Mucosa of stomach (tissue), 1 donor: ENCODE data around the gene MRPL38.
"Not testable (repeated sequence)": the region's sequence is repeated elsewhere in the genome, so short reads cannot be mapped to it uniquely, and the experiment has no call there.

Source experiments
- H3K27me3 ChIP-seq: one replicate; pipeline ENCODE4 v1.7.0; 2013; ENCODE audit warnings: mild to moderate bottlenecking, low read length; ENCODE audit not compliant: control insufficient read depth, insufficient read depth
- H3K36me3 ChIP-seq: one replicate; pipeline ENCODE4 v1.7.0; 2013; ENCODE audit warnings: low read length; ENCODE audit not compliant: control insufficient read depth, insufficient read depth
- H3K4me1 ChIP-seq: one replicate; pipeline ENCODE4 v1.7.0; 2013; ENCODE audit warnings: mild to moderate bottlenecking, low read length; ENCODE audit not compliant: control insufficient read depth, insufficient read depth
- H3K4me3 ChIP-seq: one replicate; pipeline ENCODE4 v1.7.0; 2013; ENCODE audit warnings: low read length
- H3K9ac ChIP-seq: one replicate; pipeline ENCODE4 v1.7.0; 2013; ENCODE audit warnings: mild to moderate bottlenecking, low read length, moderate library complexity
- H3K9me3 ChIP-seq: one replicate; pipeline ENCODE4 v1.7.0; 2013; ENCODE audit warnings: mild to moderate bottlenecking, low read length, moderate library complexity; ENCODE audit not compliant: control insufficient read depth
- donor health status: Pancreatic carcinoma.

MRPL38 gene

DNA sequence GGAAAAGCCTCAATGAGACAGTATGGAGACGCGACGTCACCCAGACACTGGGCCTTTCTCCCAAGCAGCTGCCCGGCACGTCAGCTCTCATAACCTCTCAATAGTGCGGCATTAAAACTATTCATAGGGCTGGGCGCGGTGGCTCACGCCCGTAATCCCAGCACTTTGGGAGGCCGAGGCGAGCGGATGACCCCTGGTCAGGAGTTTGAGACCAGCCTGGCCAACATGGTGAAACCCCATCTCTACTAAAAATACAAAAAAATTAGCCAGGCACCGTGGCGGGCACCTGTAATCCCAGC, 53.0 kb downstream of the MRPL38 start:
- peaks cover 37% of the 10 kb centered on the region for H3K4me1 ChIP-seq
- H3K9ac ChIP-seq, H3K27me3 ChIP-seq: not testable (repeated sequence)

DNA sequence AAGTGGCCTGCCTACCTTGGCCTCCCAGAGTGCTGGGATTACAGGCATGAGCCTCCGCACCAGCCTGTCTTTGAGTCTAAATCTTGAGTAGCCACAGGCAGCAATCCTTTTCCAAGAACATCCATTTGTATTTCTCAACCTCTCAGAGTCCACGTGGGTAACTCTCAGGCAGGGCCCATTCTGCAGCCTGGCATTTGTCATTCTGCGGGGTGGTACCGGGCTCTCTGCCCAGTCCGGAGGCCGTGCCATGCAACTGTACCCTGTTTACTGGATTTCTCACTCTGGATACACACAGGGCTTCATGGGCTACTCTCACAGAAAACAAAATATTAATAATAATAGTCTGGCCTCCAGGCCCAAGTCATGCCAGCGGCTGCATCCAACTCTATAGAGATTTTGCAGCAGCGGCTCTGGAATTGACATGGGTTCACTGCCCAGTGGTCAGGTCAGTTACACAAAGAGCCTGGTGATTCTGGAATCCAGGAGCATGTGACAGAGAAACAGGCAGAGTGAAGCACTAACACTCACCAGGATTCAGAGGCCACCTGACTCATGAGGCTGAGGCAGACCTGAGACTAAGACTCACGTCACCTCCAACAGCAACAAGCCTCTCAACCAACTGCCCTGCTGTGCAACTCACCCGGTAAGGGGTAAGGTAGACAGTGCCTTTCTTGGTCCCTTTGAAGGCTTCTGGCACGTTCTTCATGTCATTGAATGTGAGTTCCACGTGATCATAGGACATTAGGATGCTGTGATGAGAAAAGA, 53.6 kb downstream of the MRPL38 start:
- H3K9me3 ChIP-seq = no peaks in the 10 kb centered on the region
- no peaks in the 10 kb centered on the region for H3K27me3 ChIP-seq
- H3K4me3 ChIP-seq = no peak overlapping the region
- peaks cover 40% of the 10 kb centered on the region for H3K4me1 ChIP-seq
- H3K9ac ChIP-seq = no peak overlapping the region
- H3K36me3 ChIP-seq = peaks cover 39% of the 10 kb centered on the region

More for the DNA sequence above, 53.0 kb downstream of the MRPL38 start:
- H3K36me3 ChIP-seq = peaks cover 38% of the 10 kb centered on the region
- not testable (repeated sequence) for H3K9me3 ChIP-seq, H3K4me3 ChIP-seq

GRCh38 chr17:75849724-75850123, 55.0 kb downstream of the MRPL38 start:
- no peak overlapping the region for H3K9ac ChIP-seq
- H3K9me3 ChIP-seq = no peaks in the 10 kb centered on the region
- no peak overlapping the region for H3K4me3 ChIP-seq
- peaks cover 53% of the 10 kb centered on the region for H3K4me1 ChIP-seq
- H3K27me3 ChIP-seq = no peaks in the 10 kb centered on the region
- peaks cover 39% of the 10 kb centered on the region for H3K36me3 ChIP-seq

GRCh38 chr17:75849279-75849646, 55.4 kb downstream of the MRPL38 start:
- Histone ChIP-seq H3K4me3 (no peak overlapping the region), H3K9me3 (no peaks in the 10 kb centered on the region), H3K4me1 (peaks cover 54% of the 10 kb centered on the region), H3K36me3 (peaks cover 39% of the 10 kb centered on the region), H3K27me3 (no peaks in the 10 kb centered on the region), H3K9ac (peak overlapping the region; percentile 0)
